Transverse colon (tissue), 4 donors: ENCODE measurements around the gene LRRC42.

Experiments
- CTCF ChIP-seq, 5 experiments: fragments of 200-600 bp in 3 of 5; fragments of 450-650 bp in 2 of 5; sonication (generic) in 3 of 5; IDR thresholded peaks; 1 replicate in 2 of 5; 2 replicates in 3 of 5; pipeline ENCODE4 v1.5.1; 2016 to 2017; ENCODE audit warnings: antibody characterized with exemption in 5 of 5, inconsistent platforms in 3 of 5, mild to moderate bottlenecking in 2 of 5, moderate library complexity in 1 of 5
- EP300 ChIP-seq: sonication (generic); formaldehyde crosslinking; IDR thresholded peaks from one replicate; pipeline ENCODE4 v1.6.1; 2017; ENCODE audit warnings: antibody characterized with exemption, low read depth
- POLR2A ChIP-seq: fragments of 450-650 bp; IDR thresholded peaks from one replicate; pipeline ENCODE4 v1.6.1; 2016; ENCODE audit warnings: antibody characterized with exemption, mild to moderate bottlenecking, moderate library complexity
- POLR2AphosphoS5 ChIP-seq, 3 donors: sonication (generic); formaldehyde crosslinking; IDR thresholded peaks; one replicate each; pipeline ENCODE4 v1.6.1; 2016; ENCODE audit warnings: antibody characterized with exemption in 3 of 3

GRCh38 chr1:53909946-53910345 lies 36.2 kb upstream of the LRRC42 start:
- TF ChIP-seq CTCF (IDR thresholded peaks at IDR 0.05), result no peak
- TF ChIP-seq POLR2A, result no peak
- TF ChIP-seq POLR2AphosphoS5 (IDR thresholded peaks at IDR 0.05), result no peak
- TF ChIP-seq EP300, result no peak
